GM12801 (cell line): ENCODE measurements around the gene ATG9A.

Experiments
- CTCF ChIP-seq: IDR thresholded peaks from one replicate; pipeline ENCODE4 v1.5.1; 2011; ENCODE audit warnings: control low read depth; ENCODE audit not compliant: insufficient read length; ENCODE audit errors: extremely low read depth

Gene ATG9A

DNA sequence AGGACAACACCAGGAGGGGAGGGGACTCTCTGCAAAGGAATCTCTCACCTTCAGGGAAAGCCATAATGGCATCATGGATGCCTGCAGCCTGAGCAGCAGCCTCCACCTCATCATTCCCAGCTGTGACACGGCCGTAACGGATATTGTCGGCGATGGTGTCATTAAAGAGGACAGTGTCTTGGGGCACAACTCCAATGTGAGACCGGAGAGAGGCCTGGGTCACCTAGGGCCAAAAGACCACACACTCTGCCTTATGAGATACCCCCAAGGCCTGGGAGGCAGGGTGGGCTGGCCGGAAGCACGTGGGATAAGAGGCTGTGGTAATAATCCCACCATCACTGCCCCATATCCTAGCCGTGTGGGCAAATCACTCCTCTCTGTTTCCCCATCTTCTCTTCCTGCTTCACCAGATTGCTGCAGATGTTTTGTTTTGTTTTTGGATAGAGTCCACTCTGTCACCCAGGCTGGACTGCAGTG, 18.5 kb downstream of the ATG9A start:
- no peak for TF ChIP-seq CTCF

DNA sequence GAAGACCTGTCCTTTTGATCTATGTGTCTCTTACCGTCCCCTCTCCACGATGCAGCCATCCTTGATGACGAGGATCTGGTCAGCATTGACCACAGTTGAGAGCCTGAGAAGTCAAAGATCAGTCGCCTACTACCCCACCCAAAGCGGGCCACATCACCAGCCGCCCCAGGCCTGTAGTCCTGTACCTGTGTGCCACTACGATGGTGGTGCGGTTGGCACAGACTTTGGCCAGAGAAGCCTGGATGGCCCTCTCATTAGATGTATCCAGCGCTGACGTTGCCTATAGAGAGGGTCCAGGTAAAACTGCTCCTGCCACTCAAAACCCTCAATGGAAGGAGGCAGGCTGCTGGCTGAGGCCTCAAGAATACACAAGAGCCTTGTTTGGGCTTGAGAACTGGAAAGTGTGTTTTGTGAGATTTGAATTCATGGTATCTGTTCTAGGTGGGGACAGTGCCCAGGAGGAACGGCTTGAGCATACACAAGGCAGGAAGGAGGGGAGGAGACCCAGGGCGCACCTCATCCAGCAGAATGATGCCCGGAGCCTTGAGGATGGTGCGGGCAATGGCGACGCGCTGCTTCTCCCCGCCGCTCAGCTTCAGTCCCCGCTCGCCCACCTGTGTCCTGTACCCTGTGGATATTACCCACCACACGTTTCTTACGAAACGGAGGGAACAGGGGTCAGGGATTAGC, 19.1 kb downstream of the ATG9A start:
- no peak for TF ChIP-seq CTCF

DNA sequence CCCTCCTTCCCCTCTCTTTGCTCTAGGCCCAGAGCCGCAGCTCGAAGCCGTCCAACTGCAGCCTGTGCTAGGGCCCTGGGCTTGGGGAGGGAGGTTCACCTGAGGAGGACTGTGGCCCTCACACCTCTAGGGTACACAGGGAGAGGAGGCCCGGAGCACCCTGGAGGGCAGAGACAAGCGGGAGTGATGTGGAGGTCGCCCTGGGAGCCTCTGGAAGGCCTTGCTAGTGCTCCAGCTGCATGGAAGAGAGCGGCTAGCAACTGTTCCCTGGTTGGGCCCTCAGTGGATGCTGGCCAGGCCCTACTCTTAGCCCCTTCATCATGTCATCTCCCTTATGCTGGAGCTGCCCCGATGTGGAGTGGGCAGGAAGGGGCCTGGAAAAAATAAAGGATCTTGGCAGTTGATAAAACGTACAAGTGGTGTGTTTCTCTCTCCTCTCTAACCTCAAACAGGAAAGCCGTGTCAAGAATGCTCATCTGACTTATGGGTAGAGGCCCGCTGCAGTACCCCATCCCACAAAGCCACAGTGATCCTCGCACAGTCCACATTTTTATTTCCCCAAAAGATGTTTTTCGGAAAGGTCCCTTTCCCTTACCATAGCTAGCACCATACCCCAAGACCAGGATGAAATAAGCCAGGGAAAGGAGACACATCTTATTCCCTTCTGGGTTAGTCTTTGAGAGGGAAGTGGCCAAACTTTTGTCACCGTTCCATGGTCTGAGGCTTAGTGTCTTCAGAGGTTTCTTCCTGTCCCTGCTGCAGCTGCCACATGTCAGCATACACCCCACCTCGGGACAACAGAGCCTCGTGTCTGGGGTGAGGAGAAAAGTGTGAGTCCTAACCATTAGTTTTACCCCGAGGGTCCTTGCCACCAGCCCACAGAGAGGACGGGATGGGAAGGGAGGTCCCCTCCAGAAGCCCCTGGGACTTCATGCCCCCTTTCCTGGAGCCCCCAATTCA, 19.9 kb downstream of the ATG9A start:
- no peak for TF ChIP-seq CTCF

- TF ChIP-seq CTCF = no peak
These were observed 21.3 kb downstream of the ATG9A start for GRCh38 chr2:219207884-219208740.

- no peak for TF ChIP-seq CTCF
These were observed 22.1 kb downstream of the ATG9A start for GRCh38 chr2:219207134-219207883.

DNA sequence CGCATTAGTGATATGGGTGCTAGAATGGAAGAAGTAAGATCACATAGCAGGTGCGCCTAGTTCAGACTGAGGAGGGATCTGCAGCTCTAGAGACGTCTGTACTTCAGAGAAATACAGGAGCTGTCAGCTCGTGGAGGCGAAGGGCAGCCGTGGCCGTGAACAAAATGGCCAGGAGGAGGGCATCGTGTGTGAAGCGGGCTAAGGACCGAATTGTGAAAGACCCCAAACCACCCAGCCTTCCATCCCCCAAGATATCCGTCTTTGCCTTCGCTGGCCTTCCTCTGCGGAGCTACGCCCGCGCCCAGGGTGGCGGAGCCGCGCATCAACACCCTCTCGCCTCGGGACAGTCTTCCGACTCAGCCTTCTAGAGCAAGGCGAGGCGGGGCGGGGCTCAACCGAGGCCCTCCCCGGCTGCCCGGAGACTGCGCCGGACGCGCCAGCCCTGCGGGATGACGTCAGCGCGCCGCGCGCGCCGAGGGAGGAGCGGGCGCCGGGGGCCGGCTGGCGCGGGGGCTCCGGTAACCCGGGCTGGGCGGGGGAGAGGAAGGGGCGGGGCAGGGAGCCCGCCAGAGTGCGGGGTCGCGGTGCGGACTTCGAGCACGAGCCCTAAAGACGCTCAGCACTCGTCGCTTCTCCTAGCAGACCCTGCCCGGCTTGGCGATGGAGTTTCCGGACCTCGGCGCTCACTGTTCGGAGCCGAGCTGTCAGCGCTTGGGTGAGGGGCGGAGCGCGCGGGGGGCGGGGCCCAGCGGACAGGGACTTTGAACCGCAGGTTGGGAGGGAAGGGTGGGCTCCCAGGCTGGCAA, 22.9 kb downstream of the ATG9A start, which contains the start of gene ZFAND2B:
Gene ZFAND2B, plus strand, starts transcription at position 455 of the 806 bp plus-strand sequence. Its CDS starts 206 bp downstream, at position 661.
- TF ChIP-seq CTCF = no peak
